HepG2 (cell line): Measurements from ENCODE around the gene PLCB1. TPM values are rescaled to one million over a fixed set of nuclear protein-coding genes. Genes with fewer than 3 reads are reported as not detected.

ENCODE experiments used
- BATF2 ChIP-seq: sonication (generic); formaldehyde crosslinking; IDR thresholded peaks from 2 replicates; pipeline ENCODE4 v1.8.0; 2022; ENCODE audit warnings: mild to moderate bottlenecking, missing genetic modification reagents, moderate library complexity
- CREM ChIP-seq, 2 experiments: sonication (generic) in 1 of 2; formaldehyde crosslinking in 1 of 2; IDR thresholded peaks; 2 replicates each; pipeline versions ENCODE4 v1.4.0 to v1.6.1; 2016 to 2020; ENCODE audit warnings: antibody characterized with exemption in 1 of 2, mild to moderate bottlenecking in 1 of 2, missing genetic modification reagents in 1 of 2
- ERF ChIP-seq: IDR thresholded peaks from 2 replicates; pipeline ENCODE4 v1.6.1; 2018; ENCODE audit warnings: missing biosample characterization, missing genetic modification reagents
- HCFC1 ChIP-seq: fragments of 150-350 bp; IDR thresholded peaks from 2 replicates; pipeline ENCODE4 v1.6.1; 2014; ENCODE audit warnings: low read depth, low read length
- KDM3A ChIP-seq: IDR thresholded peaks from 2 replicates; pipeline ENCODE4 v1.6.1; 2018; ENCODE audit warnings: low read depth, missing compliant biosample characterization
- LRRFIP1 ChIP-seq: sonication (generic); formaldehyde crosslinking; conservative IDR thresholded peaks from 2 replicates; pipeline ENCODE4 v1.4.0; 2020; ENCODE audit warnings: missing genetic modification reagents
- TEAD2 ChIP-seq: sonication (generic); formaldehyde crosslinking; IDR thresholded peaks from 2 replicates; pipeline ENCODE4 v1.9.0; 2021; ENCODE audit warnings: missing genetic modification reagents
- U2AF2 ChIP-seq: fragments of 200-400 bp; formaldehyde crosslinking; IDR thresholded peaks from 2 replicates; pipeline ENCODE4 v1.6.1; 2017; ENCODE audit warnings: low read depth, mild to moderate bottlenecking, low read length
- ZBTB38 ChIP-seq: sonication (generic); formaldehyde crosslinking; IDR thresholded peaks from 2 replicates; pipeline ENCODE4 v1.5.1; 2020; ENCODE audit warnings: mild to moderate bottlenecking, missing genetic modification reagents
- ZNF136 ChIP-seq: sonication (generic); formaldehyde crosslinking; IDR thresholded peaks from 2 replicates; pipeline ENCODE4 v1.8.1; 2022; ENCODE audit warnings: low read depth, mild to moderate bottlenecking, moderate library complexity, missing genetic modification reagents
- ZNF18 ChIP-seq: sonication (generic); formaldehyde crosslinking; IDR thresholded peaks from 2 replicates; pipeline ENCODE4 v1.8.0; 2022; ENCODE audit warnings: mild to moderate bottlenecking, missing genetic modification reagents; ENCODE audit not compliant: insufficient replicate concordance
- ZNF317 ChIP-seq: sonication (generic); formaldehyde crosslinking; IDR thresholded peaks from 2 replicates; pipeline ENCODE4 v1.5.0; 2020; ENCODE audit warnings: mild to moderate bottlenecking, missing genetic modification reagents
- ZNF343 ChIP-seq: sonication (generic); formaldehyde crosslinking; IDR thresholded peaks from 2 replicates; pipeline ENCODE4 v1.4.0; 2020; ENCODE audit warnings: mild to moderate bottlenecking, missing genetic modification reagents
- ZNF678 ChIP-seq: sonication (generic); formaldehyde crosslinking; IDR thresholded peaks from 2 replicates; pipeline ENCODE4 v1.4.0; 2020; ENCODE audit warnings: mild to moderate bottlenecking, missing genetic modification reagents
- ZNF766 ChIP-seq: sonication (generic); formaldehyde crosslinking; IDR thresholded peaks from 2 replicates; pipeline ENCODE4 v1.5.0; 2020; ENCODE audit warnings: missing genetic modification reagents, borderline replicate concordance
- polyA plus RNA-seq, 8 experiments: library from polyadenylated mRNA; depleted of rRNA in 3 of 8; stranded (reverse) in 7 of 8; unstranded in 1 of 8; fragments of >200 nt; fragmentation: Illumina TruSeq in 4 of 8; extraction: Trizol in 4 of 8; gene quantifications; 2 replicates each; pipeline versions ENCODE4 v1.2.1 to v1.2.3, GENCODE V29; 2011 to 2016; ENCODE audit warnings: low read depth in 4 of 8, missing spikeins in 1 of 8, mixed read lengths in 1 of 8; ENCODE audit not compliant: insufficient read depth in 1 of 8
- total RNA-seq, 5 experiments: library from RNA; depleted of rRNA; stranded (reverse); fragments of >200 nt; fragmentation: Illumina TruSeq; extraction: Trizol; gene quantifications; 2 replicates each; pipeline ENCODE4 v1.2.3, GENCODE V29; 2016; ENCODE audit warnings: low read depth in 1 of 5
- TF ChIP-seq, protein P1 (sequence below): sonication (generic); formaldehyde crosslinking; IDR thresholded peaks from 2 replicates; pipeline ENCODE4 v1.8.0; 2023; ENCODE audit warnings: mild to moderate bottlenecking, missing genetic modification reagents
- TF ChIP-seq, protein P2 (sequence below): IDR thresholded peaks from 2 replicates; pipeline ENCODE4 v1.6.1; 2016; ENCODE audit warnings: missing genetic modification reagents, missing compliant biosample characterization
- TF ChIP-seq, protein P3 (sequence below): sonication (generic); formaldehyde crosslinking; IDR thresholded peaks from 2 replicates; pipeline ENCODE4 v1.4.0; 2020; ENCODE audit warnings: low read depth, missing genetic modification reagents

The PLCB1 gene
- total and polyA plus RNA-seq, 2 of the 13 experiments (the other 11 are each of a cell fraction or from before 2014, with no cell fraction given), result 42.4 to 55.9 TPM

- TF ChIP-seq LRRFIP1 (CRISPR knock-in tag), result no peak
- peak; percentile 92; the same call in 1 of the 2 replicates for TF ChIP-seq ZNF136 (CRISPR knock-in tag)
- no peak for TF ChIP-seq ZNF678 (CRISPR knock-in tag)
- no peak for TF ChIP-seq U2AF2
- peak; percentile 64; the same call in 1 of the 2 replicates for TF ChIP-seq ZBTB38
- 0 out of 2 replicates have a peak, but pooled peaks have one; percentile 34 for TF ChIP-seq HCFC1
- TF ChIP-seq ZNF317 (CRISPR knock-in tag), result peak; percentile 94
- TF ChIP-seq ZNF18 (CRISPR knock-in tag), result peak; percentile 93
- TF ChIP-seq ERF, result peak; percentile 99
- no peak for TF ChIP-seq ZNF343 (CRISPR knock-in tag)
- TF ChIP-seq KDM3A (CRISPR knock-in tag), result peak; percentile 83; the same call in 1 of the 2 replicates
- TF ChIP-seq, protein P1, sequence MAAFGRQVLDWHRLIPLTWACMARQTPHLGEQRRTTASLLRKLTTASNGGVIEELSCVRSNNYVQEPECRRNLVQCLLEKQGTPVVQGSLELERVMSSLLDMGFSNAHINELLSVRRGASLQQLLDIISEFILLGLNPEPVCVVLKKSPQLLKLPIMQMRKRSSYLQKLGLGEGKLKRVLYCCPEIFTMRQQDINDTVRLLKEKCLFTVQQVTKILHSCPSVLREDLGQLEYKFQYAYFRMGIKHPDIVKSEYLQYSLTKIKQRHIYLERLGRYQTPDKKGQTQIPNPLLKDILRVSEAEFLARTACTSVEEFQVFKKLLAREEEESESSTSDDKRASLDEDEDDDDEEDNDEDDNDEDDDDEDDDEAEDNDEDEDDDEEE (CRISPR knock-in tag), result no peak
- TF ChIP-seq, protein P2, sequence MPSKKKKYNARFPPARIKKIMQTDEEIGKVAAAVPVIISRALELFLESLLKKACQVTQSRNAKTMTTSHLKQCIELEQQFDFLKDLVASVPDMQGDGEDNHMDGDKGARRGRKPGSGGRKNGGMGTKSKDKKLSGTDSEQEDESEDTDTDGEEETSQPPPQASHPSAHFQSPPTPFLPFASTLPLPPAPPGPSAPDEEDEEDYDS, result peak; percentile 61
- TF ChIP-seq ZNF766 (CRISPR knock-in tag), result peak; percentile 42; the same call in 1 of the 2 replicates
- TF ChIP-seq, protein P3, sequence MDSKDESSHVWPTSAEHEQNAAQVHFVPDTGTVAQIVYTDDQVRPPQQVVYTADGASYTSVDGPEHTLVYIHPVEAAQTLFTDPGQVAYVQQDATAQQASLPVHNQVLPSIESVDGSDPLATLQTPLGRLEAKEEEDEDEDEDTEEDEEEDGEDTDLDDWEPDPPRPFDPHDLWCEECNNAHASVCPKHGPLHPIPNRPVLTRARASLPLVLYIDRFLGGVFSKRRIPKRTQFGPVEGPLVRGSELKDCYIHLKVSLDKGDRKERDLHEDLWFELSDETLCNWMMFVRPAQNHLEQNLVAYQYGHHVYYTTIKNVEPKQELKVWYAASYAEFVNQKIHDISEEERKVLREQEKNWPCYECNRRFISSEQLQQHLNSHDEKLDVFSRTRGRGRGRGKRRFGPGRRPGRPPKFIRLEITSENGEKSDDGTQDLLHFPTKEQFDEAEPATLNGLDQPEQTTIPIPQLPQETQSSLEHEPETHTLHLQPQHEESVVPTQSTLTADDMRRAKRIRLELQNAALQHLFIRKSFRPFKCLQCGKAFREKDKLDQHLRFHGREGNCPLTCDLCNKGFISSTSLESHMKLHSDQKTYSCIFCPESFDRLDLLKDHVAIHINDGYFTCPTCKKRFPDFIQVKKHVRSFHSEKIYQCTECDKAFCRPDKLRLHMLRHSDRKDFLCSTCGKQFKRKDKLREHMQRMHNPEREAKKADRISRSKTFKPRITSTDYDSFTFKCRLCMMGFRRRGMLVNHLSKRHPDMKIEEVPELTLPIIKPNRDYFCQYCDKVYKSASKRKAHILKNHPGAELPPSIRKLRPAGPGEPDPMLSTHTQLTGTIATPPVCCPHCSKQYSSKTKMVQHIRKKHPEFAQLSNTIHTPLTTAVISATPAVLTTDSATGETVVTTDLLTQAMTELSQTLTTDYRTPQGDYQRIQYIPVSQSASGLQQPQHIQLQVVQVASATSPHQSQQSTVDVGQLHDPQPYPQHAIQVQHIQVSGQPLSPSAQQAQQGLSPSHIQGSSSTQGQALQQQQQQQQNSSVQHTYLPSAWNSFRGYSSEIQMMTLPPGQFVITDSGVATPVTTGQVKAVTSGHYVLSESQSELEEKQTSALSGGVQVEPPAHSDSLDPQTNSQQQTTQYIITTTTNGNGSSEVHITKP, result peak; percentile 88
- peak; percentile 95 for TF ChIP-seq CREM (IDR thresholded peaks at IDR 0.05)
- no peak for TF ChIP-seq CREM (CRISPR knock-in tag; IDR thresholded peaks at IDR 0.05)
- no peak for TF ChIP-seq TEAD2 (CRISPR knock-in tag)
- no peak for TF ChIP-seq BATF2 (CRISPR knock-in tag)
These were observed 12.5 kb downstream of the PLCB1 start (continued) for GRCh38 chr20:8144282-8145245.
